SK-N-MC (cell line): ENCODE data around the gene BNIP3.
"Not testable (repeated sequence)": the region's sequence is repeated elsewhere in the genome, so short reads cannot be mapped to it uniquely, and the experiment has no call there.

Experiments used
- EZH2 ChIP-seq: fragments of 200-600 bp; sonication (generic); IDR thresholded peaks from one replicate; pipeline ENCODE4 v1.6.1; 2017; ENCODE audit warnings: antibody characterized with exemption
- POLR2AphosphoS5 ChIP-seq: IDR thresholded peaks from 2 replicates; pipeline ENCODE4 v1.6.1; 2012; ENCODE audit warnings: mild to moderate bottlenecking, low read depth, low read length, borderline replicate concordance

GRCh38 chr10:131987301-131987700, 5.6 kb upstream of the BNIP3 start:
- TF ChIP-seq POLR2AphosphoS5, EZH2: not testable (repeated sequence)
